Head of caudate nucleus (tissue), 42 donors: ENCODE measurements around the gene TRIM50.
"Not testable (repeated sequence)": the region's sequence is repeated elsewhere in the genome, so short reads cannot be mapped to it uniquely, and the experiment has no call there.

Experiments used
- DNase-seq, 42 donors: peaks; one replicate each; pipeline versions ENCODE4 v3.0.0 to v3.0.0-alpha.2; 2020 to 2021; ENCODE audit warnings: mixed read lengths in 7 of 42
- intact Hi-C: fragments of 100-400 bp; cut with DNase I; formaldehyde crosslinking; loops from one replicate; pipeline ENCODE4 v1.15.0; 2022

TRIM50 gene

DNA sequence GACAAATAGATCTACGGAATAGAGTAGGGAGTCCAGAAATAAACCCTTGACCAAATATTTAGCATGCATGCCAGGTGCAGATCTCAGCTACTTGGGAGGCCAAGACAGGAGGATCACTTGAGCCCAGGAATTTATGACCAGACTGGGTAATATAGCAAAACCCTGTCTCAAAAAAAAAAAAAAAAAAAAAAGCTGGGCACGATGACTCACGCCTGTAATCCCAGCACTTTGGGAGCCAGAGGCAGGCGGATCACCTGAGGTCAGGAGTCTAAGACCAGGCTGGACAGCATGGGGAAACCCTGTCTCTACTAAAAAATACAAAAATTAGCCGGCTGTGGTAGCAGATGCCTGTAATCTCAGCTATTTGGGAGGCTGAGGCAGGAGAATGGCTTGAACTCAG lies 50.7 kb downstream of the TRIM50 start:
- intact Hi-C loops, DNase-seq: not testable (repeated sequence)

DNA sequence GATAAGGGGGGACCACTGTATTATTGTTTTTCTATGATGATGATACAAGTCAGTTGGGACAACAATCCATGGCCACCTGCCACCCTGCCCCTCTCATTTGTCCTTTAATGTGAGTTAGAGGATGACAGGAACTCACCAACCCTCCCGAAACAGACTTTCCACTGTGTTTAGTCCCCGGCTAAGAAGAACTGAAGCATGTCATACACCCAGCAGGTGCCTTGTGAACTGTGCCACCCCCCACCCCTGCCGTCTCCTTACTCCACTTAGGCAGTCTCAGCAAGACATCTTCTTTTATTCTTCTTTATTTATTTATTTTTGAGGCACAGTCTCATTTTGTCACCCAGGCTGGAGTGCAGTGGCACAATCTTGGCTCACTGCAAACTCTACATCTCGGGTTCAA lies 60.1 kb downstream of the TRIM50 start:
- DNase-seq, intact Hi-C loops: not testable (repeated sequence)

DNA sequence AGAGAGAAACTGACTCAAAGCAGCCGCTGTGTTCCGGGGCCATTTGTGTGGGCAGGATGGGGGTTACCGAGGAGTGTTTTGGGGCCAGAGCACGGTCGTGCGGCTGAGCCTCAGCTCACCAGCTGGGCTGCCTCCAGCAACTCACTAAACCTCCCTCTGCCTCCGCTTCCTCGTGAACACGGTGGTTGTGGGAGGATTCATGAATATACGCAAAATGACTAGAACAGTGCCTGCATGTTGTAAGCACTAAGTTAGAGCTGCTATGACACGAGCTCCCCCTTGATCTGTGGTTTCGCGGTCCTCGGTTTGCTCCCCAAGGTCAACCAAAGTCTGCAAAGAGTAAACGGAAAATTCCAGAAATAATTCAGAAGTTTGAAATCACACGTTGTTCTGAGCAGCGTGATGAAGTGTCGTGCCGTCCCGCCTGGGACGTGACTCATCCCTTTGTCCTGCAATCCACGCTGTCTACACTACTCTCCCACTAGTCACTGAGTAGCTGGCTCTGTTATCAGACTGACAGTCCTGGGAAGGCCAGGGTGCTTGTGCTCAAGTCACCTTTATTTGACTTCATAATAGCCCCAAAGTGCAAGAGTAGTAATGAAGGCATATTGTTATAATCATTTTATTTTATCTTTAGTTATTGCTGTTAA lies 61.0 kb downstream of the TRIM50 start:
- intact Hi-C loops, DNase-seq: not testable (repeated sequence)
